ENCODE data around the gene RHOBTB3.

The RHOBTB3 gene

DNA sequence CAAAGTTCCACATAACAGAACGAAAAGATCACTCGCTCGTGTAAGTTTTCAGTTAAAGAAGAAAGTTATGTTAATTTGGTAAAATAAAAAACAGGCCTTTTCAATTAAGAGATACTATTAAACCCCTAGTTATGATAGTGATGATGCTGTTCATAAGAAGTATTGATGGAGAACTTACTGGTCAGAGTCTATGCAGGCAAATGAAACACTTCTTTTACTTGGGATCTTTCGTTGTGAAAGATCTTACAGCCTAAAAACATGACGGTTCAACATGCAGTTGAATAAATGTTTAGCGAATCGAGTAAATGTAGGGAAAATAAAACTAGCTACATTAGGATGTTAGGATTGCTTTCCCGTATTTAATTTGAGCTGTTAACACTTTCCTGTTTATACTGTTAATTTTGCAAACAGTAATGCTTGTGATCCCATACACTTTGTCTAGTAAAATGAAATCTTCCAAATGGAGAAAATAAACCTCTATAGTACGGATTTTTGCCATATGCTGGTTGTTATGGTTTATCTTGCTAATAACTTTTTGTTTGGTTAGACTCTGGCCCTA lies 2.0 kb downstream of the RHOBTB3 start:
- no peak for DNase-seq

DNA sequence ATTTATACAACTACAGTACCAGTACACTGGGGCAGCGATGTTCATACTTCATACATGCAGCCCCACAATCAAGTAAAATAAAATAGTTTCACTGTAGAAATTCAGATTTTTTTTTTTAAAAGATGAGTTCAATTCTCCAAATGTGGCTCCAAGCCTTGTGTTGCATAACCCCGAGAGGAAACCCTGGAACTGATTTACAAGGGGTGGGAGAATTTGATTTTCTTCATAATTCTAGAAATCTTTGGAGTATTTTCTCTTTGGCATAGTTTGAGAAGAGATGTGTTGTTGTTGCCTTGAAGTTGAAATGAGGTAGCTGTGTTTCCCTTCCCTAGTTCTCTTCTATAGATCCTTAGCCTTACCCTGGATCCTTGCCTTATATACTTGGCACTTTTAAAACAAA lies 3.1 kb downstream of the RHOBTB3 start:
- no peak for DNase-seq

DNA sequence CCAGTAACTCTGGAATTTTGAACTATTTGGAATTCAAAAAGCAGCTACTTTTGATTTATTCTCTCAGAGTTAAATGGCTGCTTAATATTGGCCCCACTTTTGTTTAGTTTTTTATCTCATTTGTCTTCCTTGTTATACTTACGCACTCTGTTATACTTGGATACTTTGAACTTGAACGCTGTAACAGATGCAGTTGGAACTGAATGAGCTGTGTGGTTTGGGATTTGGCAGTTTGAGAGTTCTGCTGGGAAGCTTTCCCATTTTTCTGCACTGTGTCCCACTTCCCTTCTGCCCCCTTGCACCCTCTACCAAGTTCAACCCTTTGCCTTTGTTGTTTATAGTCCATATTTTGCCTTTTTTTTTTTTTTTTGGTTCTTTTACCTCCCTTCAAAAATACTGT lies 3.8 kb downstream of the RHOBTB3 start:
- no peak for DNase-seq

DNA sequence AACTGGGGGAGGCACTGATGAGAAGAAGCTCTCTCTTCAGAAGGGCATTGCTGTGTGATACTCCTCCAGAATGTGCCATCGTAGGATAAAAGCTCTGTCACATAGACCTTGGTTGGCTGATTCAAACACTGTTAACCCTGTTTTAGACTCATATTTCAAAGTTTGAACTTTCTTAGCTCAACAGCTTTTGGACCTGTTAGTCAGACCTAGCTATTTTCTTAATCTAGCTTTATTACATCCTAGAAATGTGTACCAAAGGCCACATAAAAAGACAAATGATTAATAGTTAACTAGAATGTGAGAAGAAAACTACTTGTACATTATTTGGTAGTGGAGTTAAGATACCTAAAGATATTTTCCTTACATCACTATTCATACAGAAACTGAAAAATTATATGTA lies 4.3 kb downstream of the RHOBTB3 start:
- DNase-seq = no peak

DNA sequence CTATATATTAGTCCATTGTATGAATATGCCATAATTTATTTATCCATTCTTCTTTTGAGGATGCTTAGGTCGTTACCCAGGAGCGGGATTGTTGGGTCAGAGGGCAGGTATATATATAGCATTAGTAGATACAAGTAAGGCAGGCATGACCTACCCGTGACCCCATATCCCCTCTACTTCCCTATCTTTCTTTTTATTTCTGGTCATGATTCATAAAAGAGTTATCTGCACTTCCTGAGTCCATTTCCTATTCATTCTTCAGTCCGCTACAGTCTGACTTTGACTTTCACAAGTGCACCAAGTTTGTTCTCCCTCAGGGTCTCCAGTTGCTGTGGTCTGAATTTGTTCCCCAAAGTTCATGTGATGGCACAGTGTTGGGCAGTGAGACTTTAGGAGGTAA lies 6.9 kb downstream of the RHOBTB3 start:
- no peak for DNase-seq

DNA sequence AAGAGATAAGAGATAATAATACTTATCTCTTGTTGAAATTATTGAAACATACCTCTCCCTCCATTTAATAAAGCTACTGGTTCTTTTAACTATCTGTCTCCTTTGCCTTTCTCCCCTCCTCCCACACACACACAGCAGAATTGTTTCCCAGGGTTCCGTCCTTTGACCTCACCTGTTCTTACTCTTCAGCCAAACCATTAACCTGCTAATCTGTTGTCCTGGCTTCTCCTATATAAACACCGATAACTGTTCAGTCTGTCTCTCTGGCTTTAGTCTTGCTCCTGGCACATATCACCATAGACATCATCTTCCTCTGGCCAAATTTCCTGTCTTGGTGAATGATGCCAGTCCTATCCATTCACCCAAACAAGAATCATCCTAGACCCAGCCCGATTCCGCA lies 7.7 kb downstream of the RHOBTB3 start:
- no peak for DNase-seq

DNA sequence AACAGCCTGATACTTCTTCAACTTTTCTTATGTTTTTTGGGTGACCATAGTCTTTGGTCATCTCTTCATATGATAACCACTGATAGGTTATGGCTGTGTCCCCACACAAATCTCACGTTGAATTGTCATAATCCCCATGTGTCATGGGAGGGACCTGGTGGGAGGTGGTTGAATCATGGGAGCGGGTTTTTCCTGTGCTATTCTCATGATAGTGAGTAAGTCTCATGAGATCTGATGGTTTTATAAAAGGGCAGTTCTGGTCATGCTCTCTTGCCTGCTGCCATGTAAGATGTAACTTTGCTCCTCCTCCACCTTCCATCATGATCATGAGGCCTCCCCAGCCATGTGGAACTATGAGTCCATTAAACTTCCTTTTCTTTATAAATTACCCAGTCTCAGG lies 8.7 kb downstream of the RHOBTB3 start:
- DNase-seq = no peak

DNA sequence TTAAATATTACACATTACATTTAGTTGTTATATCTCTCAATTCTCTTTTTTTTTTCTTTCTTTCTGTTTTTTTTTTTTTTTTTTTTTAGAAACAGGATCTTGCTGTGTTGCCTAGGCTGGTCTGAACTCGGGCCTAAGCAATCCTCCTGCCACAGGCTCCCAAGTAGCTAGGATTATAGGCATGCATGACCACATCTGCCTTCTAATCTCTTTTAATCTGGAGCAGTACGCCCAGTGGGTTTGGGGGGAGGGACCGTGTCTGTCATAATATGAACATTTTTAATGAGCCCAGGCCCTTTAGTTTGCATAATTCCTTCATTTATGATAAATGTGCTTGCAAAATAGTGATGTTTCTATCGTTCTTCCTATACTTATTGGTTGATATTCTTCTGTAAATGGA lies 10.3 kb downstream of the RHOBTB3 start:
- no peak for DNase-seq

DNA sequence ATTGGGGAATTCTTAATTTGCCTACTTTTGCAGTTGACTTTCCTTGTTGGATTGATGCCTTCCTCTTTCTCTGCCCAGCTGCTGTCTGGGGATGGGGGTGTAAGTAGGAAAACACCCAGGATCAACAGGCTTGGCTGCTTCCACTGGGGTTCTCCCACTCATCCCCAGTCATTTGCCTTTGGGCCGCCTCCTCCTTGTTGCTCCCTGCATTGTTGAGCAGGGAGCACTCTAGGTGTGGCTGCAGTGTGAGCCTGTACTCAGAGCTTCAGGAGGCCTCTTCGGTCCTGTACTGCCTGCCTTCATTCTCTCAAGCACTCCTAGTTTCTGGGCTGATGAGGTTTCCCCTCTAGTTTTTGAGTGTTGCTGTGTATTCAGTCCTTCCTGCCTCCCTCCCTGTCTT lies 12.1 kb downstream of the RHOBTB3 start:
- no peak for DNase-seq

DNA sequence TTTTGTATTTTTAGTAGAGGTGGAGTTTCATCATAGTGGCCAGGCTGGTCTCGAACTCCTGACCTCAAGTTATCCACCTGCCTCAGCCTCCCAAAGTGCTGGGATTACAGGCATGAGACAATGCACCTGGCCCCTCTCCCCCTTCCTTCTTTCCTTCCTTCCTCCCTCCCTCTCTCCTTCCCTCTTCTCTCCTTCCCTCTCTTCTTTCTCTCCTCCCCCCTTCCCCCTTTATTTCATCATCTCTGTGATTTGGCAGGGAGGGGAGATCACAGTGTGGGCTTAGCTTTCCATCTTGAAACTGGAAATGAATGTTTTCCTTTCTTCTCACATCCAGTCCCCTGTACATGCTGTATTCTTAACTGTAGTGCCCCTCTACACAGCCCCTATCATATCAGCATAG lies 12.7 kb downstream of the RHOBTB3 start:
- no peak for DNase-seq

DNA sequence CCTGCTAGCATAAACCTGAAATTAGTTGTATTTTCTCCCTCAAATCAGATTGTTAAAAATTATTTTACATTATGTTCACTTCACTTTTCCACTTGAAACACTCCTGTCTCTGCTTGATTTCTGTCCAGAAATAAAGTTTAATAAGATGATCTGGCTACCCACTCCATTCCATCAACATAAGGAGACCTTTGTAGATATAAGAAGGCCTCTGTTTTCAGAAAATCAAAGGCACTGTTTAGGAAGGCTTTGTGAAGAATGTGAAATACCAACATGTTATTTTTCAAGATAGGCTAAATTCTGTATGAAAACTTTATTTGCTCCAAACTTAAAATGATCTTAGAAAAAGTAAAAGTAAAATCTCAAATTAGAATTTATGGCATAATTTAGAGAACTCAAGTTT lies 15.1 kb downstream of the RHOBTB3 start:
- no peak for DNase-seq

DNA sequence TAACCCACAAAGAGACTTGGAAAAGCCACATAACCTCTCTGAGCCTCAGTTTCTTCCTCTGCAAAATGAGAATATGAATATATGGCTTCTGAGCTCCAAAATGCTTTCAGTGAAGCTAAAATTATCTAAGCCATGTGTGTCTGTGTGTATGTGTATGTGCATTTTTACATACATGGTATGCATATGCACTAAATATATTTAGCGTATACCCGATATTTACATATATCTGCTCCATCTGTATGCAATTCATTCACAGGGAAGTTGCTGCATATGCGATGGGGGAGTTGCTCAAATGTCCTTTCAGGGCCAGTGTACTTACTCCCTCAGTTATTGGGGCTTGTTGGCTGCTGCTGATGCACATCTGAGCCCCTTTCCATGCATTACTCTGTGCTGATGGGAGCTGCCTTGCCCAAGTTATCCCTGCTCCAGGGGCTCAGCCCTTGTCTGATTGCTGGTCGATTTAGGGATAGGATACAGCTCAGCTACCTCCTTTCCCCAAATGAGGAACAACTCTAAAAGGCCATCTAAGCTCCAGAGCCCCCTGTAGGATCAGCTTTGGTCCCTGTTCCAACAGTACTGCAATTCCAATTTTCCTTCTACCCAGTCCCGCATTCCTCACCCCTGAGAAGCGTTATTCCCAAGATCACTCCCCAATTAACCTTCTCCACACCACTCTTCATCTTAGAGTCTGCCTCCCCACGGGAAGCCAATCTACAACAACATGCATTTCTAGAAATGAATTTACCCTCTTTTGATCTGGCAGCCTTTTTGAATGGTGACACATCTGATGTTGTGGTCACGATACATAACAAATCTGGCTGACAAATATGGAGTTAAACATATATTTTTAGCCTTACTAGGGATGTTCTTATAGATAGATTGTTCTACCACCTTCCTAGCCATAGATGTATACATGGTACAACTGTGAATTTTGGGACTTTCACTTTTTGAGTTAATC lies 15.9 kb downstream of the RHOBTB3 start:
- no peak for DNase-seq

DNA sequence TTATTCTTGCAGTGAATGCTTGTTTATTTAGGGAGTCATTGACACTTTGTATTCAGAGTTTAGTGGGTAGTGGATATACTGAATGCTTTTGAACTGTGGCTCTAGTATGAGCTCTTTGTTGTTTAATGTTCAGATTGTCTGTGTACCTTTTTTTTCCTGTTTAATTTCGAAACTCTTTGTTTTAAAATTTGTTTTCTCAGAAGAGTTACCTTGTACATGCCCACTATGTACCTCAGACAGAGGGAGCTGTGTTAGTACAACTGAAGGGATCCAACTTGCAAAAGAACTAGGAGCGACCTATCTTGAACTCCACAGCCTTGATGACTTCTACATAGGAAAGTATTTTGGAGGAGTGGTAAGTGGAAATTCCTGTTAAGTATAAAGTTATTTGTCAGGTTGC lies 17.0 kb downstream of the RHOBTB3 start:
- no peak for DNase-seq

DNA sequence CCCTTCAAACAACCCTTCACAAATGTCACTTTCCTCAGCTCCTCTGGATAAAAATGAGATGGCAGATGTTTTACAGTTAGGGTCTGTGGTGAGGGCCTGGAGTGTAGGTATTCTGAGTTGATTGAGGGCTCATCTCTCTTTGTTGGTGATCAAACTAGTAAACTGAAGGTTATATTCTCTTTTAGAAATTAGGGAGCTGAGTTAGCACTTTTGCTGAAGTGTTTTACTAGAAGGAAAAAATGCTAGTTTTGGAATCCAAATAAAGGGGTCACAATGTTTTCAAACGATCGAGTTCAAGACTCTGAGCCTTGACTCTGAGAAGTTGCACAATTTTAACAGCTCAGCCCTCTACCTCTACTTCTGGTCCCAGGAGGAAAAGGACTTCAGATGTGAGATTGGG lies 23.4 kb downstream of the RHOBTB3 start:
- DNase-seq = no peak

DNA sequence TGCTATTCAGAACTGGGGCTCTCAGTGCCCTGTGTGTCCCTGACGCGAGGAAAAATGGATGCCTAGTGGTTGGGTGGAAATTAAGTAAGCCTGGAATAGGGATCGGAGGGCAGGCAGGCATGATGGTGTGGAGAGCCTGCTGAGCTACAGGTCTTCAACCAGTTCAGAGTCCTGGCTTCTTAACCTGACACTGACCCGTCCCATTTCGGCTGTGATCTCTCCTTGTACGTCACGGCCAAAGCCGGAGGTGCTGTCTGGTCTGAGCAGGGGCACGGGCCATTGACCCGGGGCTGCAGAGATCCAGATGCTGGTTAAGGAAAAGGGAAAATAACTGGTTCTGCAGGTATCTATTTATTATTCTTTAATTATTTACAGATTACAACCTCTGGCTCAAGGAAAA lies 27.9 kb downstream of the RHOBTB3 start:
- DNase-seq = no peak

DNA sequence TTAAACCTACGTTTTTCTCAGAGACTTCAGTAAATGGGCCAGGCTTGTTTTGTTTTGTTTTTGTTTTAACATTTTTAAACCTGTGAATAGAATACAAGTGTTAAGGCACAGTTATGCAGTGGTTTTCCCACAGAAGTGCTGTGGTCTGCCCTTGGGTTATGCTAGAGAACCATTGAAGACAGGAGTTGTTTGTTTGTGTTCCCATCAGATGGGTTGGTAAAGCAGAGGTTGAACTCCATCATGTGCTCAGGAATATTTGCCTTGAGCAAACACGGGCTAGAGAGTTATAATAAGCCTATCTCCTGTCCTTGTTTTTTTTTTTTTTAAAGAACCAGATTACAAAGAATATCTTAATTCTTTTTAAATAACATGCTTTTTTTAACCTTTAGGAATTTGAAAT lies 28.5 kb downstream of the RHOBTB3 start:
- no peak for DNase-seq

DNA sequence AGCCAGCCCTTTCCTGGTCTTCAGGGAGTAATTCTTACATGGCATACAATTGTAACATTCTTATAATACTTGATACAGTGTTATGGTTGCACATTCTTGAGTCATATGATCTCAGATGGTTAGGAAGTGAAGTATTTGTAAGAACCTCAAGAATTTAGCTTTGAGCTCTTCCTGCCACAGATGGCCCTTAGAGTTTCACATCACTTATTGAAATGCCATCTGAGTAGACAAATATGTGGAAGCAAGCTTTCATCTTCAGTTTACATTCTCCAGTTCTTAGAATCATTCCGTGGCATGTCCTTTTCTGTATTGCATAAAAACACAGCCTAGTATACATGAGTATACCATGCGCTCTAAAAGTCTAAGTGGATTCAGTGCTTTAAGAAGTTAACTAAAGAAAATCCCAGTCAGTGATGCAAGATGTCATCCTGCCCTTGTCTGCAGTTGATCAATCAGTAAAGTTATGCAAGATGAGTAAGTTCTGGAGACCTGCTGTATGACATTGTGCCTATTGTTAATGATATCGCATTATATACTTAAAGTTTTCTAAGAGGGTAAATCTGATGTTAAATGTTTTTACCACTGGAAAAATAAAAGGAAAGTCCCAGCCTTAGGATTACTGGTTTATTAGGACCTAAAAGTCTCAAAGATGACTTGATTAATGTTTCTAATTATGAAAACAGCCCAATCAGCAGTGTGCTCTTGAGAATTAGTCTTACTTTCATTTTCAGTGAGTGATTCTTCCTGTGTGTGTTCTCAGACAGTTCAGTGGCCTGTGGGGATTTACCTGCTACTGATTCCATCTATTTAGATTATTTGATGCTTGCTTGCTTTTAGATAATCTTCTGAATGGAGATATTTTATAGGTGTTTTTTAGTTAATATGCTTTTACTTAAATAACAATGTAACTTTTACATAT lies 29.4 kb downstream of the RHOBTB3 start:
- DNase-seq = no peak

DNA sequence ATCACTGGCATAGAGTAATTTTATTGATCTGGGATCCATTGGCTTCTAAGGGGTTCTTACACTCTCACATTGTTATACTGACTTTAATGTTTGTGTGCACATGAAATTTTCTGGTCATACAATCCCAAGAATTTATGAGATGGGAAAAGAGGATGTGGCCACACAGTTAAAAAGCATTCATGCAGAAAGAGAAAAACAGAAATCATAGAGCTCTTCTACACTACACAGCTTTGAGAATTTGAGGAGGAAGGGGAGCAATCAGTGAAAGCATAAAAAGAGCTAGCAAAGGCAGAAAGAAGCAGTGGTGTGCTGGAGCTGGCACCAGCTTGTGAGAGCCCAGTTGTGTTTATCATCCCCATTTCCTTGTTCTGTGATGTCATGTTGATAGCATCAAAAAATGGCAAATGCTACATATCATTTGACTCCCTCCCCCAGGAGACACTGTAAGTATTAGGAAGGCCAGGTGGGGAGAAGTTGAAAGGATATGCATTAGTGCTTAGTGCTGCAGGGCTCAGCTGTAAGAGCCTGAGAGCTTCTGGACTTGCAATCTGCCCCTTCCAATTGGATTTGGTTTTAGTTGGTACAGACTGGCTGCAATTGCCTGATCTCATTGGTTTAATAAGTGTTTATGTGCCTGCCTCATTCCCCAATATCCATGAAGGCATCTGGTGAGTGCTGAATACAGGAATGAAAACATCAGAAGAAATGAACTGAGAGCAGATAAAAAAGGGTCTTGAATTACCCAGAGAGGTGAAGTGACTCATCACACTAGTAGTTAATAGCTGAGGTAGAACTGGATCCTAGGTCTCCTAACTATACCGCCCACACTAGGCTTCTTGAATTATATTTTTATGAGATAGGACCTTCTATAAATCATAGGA lies 30.9 kb downstream of the RHOBTB3 start:
- DNase-seq = no peak

DNA sequence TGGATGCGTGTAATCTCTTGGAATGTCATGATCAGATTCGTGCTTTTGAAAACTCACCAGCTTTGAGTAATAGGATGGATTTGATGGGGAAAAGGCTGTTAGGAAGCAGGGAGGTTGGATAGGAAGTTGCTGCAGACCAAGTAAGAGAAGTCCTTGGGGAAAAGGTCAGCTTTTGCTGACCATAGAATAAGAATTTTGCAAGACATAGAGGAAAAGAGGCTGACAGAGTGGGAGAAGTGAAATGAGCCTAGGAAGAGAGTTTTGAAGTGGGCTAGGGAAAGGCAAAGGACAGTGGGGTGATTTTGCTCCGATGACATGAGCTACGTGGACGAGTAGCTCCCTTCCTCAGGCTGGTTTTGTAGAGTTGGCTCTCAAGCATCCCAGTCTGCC lies 31.5 kb downstream of the RHOBTB3 start:
- no peak for DNase-seq

DNA sequence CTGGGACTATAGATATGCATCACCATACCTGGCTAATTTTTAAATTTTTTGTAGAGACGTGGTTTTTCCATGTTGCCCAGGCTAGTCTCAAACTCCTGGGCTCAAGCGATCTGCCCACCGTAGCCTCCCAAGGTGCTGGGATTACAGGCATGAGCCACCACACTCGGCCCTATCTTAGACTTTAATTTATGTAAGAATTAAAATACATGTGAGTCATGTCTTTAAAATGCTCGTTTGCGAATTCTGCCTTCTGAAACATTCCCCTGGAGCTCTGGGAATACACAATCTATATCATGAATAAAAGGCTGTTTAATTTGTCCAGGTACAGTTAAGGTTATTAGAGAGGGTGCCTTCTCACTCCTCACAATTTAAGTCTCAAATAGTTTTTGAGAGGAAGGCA lies 32.8 kb downstream of the RHOBTB3 start:
- no peak for DNase-seq

DNA sequence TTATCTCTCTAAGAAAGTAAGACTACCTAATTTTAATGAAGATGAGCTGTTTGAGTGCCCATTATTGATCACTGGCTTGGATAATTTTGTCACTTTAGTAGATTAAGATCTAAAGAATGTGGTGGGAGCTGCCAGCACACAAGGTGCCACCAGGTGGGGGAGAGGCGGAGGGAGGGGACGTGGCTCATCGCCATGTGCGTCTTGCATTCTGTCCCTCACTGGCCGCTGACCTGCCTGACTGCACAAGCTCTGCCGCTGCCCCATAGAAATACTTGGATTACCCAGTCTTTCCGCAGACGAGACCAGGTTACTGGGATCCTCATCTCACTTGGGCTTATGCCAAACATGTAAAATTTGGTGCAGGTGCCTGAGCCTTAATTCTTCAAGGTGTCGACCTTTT lies 37.6 kb downstream of the RHOBTB3 start:
- no peak for DNase-seq

DNA sequence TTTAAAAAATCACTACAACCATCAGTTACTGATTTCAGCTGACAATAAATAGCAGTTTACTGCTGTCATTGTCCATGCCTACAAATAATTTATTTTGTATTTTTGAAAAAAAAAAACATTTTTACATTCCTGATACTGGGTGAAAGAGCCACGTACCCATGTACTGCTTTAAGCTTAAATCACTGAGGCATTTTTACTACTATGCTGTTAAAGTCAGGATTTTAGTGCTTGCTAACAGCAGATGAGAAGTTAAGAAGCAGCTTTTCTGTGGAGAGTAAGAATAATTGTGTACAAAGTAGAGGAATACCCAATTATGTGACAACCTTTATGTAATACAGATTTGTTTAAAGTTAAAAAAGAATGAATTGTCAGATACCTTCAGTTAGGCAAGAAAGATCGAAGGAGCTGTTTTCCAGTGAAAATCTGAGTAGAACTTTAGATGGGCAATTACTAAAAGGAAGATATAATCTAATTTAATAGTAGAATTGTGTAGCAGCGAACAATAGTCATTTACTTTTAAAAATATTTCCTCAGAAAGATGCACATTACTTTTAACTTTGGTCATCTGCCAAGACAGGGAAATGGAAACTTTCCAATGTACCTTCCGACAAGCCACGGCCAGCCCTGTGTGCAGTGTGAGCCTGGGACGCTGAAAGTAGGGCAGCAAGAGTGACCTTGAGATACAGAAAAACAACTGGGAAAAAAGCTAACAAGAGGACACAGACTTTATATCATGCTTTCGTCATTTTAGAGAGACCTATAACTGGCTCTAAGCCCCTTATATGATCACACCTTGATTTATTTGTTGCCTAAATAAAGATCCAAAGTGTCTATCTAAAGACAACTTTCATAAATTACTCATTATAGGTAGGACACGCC lies 39.9 kb downstream of the RHOBTB3 start:
- no peak for DNase-seq

Measured in activated CD4-positive, CD25-positive, alpha-beta regulatory T cell (primary cell).